GM21360 (cell line): ENCODE measurements around the gene NCKAP5.

ENCODE experiments used
- ATAC-seq: cut with Tn5 transposase; IDR thresholded peaks from one replicate; pipeline ENCODE4 v1.9.1; 2021; ENCODE audit warnings: mild to moderate bottlenecking, moderate library complexity; ENCODE audit not compliant: unreplicated experiment

NCKAP5 gene

DNA sequence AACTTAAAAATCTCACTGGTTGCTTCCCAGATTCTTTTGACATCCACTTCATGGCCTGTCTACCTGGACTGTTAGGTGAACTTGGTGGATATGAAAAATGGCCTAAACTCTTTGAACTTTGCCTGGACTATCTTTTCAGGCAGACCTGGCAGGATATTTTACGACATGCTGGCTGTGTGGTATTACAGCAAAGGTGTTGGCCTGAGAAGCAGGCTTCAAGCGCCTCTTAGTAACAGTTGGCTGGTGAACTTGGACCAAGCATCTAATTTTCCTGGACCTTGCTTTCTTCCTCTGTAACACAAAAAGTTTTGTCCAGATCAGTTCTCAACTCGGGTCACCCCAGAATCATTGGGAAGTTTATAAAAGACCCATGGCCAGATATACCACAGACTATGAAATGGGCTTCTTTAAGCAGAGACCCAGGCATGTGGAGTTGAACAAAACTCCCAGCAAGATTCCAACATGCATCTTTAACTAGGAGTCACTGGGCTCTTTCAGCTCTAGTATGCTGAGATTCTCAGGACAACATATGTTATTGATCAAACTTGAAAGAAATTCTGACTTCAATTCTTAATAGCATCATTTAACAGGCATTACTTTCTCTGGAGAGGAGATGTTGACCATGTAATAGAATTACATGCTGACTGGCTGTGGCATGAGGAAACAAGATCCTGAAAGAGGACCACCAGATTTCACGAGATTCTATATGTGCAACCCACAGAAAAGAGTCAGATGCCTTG, 902.7 kb downstream of the NCKAP5 start:
- ATAC-seq, result no peak

DNA sequence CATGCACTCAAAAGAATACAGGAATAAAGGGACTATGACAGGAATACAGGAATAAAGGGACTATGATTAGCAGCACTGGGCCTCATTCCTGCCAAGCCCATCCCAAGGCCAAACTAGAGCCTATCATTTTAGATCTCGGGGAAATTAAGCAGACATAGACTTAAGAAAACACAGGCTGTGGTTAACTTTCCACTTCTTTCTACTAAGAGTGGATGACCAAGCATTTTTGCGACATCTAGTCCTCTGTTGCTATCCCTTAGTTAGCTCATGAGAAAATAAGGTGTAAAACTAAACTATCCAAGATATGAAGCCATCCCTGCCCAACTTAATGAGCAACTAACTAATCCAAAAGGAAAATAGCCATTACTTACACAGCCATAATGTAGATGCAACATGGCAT, 904.2 kb downstream of the NCKAP5 start:
- ATAC-seq, result no peak

DNA sequence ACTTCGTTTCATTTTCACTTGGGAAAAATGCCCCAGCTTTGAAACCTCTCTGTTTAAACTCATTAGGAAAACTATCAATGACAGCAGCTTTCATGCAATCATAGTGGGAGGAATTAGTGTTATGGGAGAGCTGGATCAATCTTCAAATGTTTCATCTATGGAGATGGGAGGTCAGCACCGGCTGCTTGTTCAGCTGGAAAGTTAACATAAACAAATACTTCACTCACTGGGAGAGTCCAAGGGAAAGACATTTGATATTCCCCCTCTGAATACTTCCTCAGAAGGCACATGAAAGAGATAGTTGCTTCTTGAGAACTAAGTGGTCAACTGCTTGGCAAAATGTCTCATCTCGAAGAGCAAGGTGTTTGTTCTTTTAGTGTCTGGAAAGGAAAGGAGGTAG, 905.5 kb downstream of the NCKAP5 start:
- no peak for ATAC-seq

DNA sequence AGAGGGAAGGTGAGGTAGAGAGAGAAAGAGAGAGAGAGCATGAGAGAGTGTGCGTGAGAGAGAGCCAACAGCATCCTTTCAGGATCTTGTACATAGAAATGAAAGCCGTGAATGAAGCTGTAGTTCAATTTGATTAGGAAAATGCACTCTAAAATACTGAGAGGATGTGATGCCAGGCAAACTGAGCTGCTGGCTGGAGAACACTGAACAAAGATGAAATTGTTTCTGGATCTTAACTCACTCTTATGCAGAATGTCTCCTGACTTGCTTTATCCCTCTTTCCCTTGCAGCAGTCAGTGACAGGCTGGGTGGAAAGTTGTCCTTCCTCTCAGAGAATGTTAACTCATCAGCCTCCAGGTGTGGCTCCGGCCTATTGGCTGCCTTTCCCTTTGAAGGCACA, 908.9 kb downstream of the NCKAP5 start:
- ATAC-seq, result no peak

DNA sequence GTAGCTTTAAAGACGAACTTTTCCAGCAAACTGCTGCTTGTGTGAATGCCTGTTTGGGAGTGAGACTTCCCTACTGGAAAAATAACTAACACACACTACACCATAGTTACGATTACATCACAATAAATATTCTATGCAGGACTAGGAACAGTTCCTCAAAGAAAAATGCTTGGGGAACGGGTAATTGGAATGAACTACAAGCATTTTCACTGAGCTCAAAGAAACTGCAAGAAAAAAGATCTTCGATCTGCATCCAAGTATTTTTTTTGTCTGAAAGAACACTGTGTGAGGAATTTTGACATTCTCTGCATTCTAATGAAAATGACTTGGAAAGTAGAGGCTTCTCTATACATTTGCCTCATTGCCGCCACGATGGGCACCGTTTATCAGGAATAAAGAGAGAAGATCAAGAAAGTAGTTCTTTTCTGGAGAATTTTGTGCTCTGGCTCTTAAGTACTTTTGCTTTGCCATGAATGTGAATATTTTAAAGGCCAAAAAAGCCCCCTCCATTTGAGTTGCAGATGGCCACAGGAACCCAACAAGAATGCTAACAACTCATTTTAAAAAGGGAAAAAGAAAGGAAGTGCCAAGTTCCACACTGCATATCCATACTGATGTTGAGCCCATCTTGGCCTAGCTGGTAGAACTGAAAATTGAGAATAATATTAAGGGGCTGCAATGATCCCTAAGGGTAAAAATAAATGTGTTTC, 911.8 kb downstream of the NCKAP5 start:
- ATAC-seq, result no peak

DNA sequence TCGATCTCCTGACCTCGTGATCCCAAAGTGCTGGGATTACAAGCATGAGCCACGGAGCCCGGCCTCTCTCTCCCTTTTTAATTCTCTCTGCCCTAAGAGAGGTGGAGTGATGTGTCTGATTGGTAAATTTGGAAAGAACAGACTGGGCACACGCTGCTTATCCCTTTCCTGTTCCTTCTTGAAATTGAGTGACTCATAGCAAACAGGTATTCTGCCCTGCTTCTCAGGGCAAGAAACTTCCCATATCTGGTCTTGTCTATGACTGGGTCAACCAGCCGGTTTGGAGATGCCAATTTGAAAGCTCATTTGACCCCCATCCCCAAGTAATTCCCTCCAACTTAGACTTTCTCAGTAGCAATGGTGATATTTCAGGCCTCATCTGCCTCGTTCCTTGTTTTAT, 913.3 kb downstream of the NCKAP5 start:
- ATAC-seq, result no peak

DNA sequence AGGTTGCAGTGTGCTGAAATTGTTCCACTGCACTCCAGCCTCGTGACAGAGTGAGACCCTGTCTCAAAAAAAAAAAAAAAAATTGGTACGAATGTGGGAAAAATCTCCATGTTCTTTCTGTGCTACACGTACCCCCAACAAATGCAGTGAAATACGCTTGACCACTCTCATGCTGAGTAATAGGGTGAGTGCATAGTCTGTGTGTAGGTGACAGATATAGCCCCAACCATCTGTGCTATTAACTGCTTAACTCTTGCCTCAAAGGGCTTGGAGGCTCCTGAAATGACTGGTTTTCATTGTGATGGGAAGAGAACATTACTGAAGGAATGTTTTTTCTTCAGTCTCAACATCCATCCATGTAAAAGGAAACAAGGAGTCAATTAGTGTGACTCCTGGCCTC, 913.9 kb downstream of the NCKAP5 start:
- ATAC-seq, result no peak

DNA sequence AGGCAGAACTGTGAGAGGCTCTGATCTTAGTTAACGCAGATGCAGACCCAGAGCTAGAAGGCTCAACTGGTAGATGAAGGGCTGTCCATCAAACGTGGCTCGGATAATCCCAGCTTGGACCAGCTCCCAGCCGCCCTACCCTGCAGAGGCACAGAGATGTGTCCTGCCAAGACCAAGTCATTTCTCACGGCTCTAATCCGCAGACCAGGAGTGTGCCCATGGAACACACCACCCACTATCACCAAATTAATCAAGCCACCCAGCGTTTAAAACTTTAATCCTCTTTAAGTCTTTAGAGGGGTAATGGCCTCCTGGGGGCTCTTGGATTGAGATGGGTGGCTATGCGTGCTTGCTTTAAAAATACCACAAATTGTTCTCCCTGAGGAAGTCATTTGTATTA, 915.8 kb downstream of the NCKAP5 start:
- no peak for ATAC-seq

DNA sequence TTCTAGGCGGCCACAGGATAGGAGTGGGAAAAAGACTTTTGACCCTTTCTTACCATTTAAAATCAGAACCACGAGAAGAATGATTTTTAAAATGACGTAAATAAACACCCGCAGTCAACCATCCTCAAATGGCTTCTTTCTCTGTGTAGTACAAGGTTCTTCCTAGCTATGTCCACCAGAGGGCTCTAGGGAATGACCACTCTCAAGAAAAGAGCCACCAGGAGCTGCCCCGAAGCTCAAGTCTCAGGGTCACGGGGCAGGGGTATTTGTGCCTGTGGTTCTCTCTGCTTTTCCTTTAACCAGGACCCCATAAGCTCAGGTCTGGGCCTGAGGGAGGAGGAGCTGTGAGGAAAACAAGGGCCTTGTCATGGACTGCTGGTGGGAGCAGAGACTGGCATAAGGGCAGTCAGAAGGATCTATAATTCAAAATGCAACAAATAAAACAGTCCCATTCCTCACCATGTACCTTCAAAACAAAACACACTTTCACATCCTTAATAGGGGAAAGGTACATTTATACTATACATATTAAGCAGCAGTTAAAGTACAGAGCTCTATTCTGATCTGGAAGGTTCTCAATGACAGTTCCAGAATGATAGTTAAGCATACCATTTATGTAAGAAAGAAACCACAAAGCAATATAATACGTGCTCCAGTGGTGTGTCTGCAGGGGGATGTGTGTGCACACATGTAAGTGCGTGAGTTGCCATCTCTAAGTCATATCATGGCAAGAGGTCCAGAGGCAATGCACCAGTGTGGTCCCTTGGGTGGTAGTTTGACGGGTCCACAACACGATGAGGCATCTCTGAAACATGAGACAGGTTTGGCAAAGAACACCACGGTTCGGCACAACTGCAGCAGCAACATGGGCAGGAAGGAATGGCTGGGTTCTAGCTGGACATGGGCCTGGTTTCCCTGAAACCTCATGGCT, 916.9 kb downstream of the NCKAP5 start:
- ATAC-seq, result no peak

DNA sequence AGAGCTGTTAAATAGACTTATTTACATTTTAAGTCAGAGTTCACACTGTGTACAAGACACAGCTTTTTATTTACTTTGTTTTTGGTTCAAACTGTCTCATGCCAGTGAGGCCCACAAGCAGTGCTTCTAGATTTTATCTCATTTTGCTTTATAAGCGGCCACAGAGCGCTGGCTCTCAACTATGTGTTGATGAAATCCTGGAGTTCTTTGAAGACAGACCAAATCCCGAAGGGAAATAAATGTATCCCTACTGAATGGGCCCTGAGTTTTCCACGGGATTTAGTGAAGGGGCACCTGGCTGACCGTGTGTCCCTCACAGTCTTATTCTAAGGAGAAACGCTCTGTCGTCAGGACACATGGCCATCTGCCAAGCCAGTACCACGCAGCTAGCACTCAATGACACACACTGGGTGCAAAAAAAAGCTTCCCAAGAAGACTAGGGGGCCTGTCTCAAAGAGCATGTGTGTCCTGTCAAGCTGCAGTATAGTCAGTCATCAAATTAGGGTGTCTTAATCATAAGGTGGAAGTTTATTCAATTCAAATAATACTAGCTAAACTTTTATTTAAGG, 921.6 kb downstream of the NCKAP5 start:
- ATAC-seq, result no peak

DNA sequence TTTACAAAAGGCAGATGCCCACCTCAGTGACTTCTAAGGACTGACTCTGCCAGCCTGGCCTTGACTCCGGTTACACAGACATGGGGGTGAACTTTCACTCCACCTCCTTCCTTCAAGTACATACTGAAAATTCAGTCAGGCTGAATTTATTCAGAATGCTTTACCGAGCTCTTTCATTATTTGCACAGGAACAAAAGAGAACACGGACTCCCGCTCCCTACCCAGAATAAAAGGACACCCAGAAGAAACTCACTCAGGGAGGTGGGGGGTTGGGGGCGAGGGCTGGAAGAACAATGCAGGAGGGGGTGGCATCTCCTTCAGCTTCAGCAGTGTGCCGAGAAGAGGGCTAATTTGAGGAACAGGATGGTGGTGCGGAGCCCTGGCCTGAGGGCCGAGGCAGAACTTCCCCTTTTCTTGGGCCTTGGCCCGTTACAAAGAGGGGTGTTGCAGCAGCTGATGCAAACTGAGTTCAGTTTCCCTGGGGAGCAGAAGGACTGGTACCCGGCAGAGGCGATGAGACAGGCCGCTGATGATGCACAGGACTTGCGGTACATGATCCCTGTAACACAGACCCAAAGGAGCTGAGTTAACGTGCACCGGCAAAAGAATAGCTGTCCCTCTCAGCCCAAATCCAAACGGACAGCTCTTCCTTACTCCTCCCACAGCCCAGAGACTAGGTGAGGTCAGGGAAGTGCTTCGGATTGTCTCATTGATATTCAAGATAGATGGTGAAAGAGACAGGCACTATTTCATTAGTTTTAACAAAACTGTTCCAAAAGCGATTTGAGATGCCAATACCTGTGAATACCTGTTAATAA, 922.3 kb downstream of the NCKAP5 start:
- ATAC-seq, result no peak

DNA sequence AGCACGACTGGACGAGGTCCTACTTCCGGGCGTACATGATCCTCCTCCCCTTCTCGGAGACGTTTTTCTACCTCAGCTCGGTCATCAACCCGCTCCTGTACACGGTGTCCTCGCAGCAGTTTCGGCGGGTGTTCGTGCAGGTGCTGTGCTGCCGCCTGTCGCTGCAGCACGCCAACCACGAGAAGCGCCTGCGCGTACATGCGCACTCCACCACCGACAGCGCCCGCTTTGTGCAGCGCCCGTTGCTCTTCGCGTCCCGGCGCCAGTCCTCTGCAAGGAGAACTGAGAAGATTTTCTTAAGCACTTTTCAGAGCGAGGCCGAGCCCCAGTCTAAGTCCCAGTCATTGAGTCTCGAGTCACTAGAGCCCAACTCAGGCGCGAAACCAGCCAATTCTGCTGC, 923.1 kb downstream of the NCKAP5 start:
- no peak for ATAC-seq

DNA sequence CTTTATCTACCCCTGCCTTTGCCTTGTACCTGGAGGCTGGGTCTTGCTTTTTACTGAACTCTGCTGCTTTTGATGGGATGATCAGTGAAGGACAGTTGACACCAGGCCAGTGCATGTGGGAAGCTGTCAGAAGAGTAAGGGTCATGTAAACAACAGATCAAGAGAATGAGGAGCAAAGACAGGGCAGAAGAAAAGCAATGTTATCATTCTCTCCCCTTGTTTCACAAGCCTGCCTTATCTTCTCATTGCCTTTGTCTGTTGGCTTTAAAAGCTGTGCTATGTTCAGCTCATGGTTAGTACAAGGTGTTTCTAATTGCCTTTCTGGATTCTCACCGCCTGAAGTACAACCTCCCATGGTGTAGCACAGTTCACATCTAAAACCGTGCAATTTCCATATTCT, 925.8 kb downstream of the NCKAP5 start:
- ATAC-seq, result no peak

DNA sequence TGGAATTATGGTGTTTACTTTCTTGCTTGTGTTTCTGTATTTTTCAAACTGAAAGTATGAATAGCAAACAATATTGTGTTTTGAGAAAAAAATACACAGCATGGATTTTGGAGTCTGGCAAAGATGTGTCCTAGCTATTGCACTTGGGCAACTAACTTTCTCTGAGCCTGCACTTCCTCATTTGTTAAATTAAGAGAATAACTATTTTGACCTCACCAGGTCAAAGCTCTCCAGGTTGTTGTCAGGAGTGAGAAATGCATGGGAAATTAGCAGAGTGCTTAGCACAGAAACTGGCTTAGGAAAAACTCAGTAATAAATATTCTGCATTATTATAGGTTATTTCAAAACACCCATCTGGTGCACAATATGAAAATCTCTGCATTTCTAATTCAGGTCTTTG, 926.4 kb downstream of the NCKAP5 start:
- no peak for ATAC-seq

DNA sequence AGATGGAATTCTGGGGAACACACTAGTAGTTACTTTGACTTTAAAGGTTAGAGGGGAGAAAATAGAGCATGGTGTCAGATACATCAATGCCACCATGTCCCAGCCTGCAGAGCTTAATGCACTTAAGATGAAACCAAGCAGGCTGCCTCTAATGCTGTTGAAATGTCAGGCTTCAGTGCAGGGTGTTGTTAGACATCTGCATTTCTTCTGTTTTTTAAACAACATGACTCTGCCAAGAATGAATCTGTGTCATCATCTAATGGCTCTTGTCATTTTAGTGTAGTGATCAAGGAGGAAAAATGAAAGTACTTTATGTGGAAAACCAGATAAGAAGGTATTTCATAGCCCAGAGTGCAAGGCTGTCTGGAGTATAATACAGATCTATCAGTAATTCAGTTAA, 928.1 kb downstream of the NCKAP5 start:
- no peak for ATAC-seq

DNA sequence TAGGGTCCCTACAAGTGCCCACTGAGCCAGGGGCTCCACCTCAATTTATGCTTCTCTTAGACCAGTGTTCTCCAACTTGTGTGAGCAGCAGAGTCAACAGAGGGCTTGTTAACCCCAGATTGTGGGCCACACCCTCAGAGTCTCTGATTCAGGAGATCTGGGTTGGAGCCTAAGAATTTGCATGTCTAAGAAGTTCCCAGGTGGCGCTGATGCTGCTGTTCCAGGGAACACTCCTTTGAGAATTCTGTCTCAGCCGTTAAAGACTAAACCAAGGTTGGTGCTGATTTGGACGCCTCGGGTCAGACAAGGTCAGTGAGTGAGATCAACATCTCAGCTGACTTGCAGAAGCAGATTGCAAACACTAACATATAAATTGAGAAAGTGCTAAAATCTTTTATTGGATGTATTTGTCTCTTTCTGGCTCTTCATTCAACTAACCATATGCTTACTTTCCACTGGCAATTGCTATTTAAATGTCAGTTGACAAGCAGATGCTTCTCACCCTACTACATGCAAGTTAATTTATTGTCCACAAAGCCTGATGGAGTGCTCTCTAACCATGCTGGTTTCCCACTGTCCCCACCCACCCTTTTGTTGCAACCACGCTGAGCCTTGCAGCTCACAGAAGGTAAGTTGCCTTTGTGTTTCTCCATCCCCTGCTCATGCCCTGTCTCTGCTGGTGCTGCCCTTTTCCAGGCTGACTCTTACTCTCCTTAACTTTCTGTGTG, 929.8 kb downstream of the NCKAP5 start:
- no peak for ATAC-seq

DNA sequence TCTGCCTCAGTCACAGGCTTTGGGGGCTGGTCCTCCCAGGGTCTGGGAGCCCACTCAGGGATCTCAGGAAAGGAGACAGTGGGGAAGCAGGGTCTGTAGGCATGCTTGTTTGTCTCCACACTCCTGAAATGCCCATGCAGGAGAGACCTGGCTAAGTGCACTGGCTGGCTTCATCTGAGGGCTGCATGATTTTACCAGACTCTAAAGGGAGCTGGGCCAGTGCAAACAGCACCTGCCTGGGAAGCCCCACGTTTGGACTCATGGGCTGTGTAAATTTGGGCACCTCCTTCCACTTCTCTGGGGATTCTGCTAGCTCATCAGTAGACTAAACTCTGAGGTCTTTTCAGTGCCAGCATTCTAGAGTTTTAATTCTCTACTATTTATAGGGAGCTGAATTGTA, 931.9 kb downstream of the NCKAP5 start:
- no peak for ATAC-seq

DNA sequence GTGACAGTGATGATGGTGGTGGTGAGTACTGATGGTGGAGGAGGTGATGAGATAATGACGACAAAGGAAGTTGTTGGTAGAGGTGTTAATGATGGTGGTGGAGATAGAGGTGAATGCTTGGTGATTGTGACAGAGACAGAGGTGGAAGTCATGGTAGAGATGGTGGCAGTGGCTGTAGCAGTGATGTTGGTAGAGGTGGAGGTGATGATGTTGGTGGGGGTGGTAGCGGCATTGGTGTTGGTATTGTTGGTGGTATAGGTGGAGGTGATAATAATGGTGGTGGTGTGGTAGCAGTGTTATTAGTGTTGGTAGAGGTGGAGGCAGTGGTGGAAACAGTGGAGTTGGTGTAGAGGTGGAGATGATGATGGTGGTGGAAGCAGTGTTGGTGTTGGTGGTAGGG, 934.6 kb downstream of the NCKAP5 start:
- ATAC-seq, result no peak

DNA sequence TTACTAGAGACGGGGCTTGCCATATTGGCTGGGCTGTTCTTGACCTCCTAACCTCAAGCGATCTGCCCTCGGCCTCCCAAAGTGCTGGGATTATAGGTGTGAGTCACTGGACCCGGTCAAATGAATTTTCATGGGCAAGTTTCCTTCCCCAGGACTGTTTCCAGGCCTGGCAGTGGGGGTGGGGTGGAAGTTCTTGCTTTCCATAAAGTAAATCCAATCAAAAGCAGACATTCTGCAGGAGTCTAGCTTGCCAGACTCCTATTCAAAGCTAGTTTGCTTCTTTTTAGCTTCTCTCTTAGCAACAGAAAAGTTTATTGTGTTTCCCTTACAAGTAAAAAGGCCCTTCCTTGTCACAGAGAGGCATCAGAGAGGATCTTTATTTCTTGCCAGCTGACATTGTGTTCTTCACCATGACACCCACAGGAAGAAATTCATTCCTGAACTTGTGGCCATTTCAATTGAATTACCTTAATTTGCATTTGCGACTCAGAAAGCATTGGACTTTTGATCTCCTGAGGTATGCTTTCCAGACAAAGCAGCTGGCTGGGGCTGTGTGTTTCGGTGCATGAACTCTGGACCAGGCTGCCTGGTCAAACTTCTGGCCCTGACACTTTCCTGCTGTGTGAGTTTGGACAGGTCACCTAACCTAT, 936.1 kb downstream of the NCKAP5 start:
- ATAC-seq, result no peak
